NCI-H345 (cell line): ENCODE measurements around the gene IGF2R.
"Not testable (repeated sequence)": the region's sequence is repeated elsewhere in the genome, so short reads cannot be mapped to it uniquely, and the experiment has no call there.

Experiments used
- DNase-seq: peaks from one replicate; lab custom pipeline; 2025; lab: John Stamatoyannopoulos, UW

Gene IGF2R

DNA sequence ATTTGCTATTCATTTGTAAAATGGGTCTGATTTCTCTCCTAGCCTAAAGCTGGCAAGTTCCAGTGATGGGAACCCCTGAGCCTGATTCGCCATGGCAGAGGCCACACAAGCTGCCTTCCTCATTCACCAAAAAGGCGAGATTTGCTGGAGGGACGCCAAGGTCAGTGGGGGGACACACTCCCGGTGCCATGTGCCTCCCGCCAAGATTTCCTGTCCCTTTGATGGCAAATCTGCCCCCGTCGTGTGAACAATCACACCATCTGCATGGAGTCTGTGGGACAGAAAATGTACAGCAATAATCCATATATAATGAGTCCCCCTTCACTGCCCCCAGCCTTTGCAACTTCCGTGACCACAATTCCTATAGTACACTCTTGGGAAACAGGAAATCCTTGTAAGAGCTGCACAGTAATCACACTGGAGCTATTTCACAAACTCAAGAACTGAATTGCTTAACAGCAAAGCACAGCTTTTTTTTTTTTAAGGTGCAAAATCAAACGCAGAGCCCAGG, 15.7 kb upstream of the IGF2R start:
- no peak for DNase-seq

DNA sequence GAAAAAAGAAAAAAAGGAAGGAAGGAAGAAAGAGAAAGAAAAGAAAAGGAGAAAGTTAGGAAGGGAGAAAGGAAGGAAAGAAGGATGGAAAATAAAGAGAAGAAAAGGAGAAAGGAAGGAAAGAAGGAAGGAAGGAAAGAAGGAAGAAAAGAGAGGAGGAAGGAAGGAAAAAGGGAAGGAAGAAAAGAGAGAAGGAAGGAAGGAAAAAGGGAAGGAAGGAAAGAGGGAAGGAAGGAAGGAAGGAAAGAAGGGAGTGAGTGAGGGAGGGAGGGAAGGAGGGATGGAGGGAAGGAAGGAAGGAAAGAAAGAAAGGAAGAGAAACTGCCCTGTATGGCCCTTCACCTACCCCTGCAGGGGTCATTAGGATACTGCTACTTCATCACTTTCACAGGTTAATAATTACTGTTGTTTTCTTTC, 12.9 kb upstream of the IGF2R start:
- no peak for DNase-seq

DNA sequence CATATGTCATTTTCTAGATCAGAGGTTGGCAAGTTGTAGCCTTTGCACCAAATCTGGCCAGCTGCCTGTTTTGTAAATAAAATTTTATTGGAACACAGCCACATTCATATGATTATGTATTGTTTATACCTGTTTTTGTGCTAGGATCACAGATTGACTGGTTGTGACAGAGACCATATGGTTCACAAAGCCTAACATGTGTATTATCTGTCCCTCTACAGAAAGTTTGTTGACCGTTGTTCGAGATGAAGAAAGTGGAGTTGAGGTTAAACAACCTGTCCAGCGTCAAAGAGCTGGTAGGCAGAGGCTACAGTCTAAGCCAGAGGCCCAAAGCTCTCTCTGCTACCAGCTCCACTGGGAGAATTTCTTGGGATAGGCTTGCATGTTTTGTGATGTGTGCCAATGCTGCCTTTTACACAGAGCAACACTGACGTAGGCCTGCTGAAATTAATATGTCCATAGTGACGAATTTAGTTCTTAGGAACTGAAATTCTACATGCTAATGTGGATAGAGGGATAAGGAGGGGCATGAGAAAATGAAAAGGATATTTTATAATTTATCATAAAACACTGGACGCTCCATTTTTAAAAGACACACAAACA, 11.7 kb upstream of the IGF2R start:
- DNase-seq: no peak

DNA sequence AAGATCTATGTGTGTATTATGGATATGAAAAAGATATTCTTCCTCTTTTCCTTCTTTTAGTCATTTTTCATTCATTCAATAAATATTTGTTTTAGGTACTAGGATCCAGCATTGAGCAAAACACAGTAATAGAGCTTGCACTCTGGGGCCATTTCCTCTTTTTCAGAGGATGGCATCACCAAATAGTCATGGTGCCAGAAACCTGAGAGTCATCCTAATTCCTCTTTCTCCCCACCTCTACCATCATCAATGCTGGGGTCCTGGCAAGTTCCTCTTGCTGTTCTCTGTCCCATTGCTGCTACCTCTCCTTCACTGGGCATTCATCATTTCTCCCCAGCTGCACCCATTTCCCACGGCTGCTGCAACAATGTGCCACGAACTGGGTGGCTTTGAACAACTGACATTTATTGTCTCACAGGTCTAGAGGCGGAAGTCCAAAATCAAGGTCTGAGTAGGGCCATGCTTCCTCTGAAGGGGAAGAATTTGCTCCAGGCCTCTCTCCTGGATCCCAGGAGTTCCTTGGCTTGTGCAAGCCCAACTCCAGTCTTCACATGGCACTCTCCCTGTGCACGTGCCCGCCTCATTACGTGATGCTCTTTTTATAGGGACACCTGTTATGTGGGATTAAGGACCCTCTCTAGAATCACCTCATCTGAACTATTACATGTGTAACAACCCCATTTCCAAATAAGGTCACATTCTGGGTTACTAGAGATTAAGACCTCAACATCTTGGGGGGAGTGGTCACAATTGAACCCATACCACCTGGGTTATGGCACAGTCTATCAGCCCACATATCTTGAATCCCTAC, 9.5 kb upstream of the IGF2R start:
- no peak for DNase-seq

DNA sequence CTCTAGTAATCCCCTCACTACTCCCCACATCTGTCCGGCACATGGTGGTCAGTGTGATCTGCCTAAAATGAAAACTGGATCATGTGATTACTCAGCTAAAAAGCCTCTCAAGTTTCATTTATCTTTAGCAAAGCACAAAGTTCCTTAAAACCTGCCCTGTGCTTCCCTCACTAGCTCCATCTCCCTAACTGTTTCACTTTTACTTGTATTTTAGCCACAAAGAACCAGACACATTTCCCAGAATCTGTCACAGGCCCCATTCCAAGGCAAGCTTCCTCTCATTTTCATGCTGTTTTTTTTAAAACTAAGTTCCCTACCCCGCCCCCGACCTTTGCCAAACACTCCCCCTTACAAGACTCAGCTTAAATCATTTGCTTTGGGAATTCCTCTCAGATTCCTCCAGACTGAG, 8.9 kb upstream of the IGF2R start:
- no peak for DNase-seq

DNA sequence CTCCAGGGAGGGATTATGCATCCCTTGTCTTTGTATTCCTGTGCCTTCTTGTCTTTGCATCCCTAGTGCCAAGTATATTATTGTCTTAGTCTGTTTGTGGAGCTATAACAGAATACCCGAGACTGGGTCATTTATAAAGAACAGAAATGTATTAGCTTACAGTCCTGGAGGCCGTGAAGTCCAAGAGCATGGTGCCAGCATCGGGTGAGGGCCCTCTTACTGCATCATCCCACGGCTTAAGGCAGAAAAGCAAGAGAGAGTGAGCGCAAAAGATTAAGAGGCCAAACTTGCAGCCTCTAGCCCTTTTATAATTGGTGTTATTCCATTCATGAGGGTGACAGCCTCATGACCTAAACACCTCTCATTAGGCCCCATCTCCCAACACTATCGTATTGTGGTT, 8.4 kb upstream of the IGF2R start:
- DNase-seq: no peak

DNA sequence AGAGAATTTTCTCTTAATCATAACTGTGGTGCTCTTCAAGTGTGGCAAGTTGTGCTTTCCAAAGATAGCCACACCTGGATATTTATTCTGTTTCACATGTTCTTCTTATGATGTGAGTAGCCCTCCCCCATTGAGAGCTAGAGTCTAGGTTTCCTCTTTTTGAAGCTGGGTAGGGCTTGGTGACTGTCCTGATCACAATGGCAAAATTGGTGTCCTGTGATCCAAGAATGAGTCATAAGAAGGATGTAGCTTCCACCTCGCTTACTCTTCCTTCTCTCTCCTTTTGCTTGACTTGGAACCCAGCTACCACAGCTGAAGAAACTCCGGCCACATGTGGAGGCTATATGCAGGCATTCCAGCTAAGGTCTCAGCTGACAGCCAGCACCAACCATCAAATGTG, 7.4 kb upstream of the IGF2R start:
- DNase-seq: no peak

DNA sequence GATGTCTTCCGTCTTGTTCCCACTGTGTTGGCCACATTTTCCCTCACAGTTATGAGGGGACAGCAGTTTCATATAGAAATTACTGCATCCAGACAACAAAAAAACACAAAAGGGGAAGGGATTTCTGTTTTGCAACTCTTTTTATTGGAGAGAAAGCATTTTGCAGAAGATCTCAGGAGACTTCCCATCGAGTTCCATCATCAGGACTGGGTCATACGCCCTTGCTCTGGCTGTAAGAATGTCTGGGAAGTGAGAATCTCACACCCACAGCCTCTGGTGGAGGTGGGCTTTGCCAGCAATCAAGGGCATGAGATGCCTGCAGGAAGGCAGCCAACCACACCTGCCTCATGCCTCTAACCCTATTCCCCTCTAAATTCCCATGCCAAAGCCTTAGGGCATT, 5.8 kb upstream of the IGF2R start:
- DNase-seq: no peak

DNA sequence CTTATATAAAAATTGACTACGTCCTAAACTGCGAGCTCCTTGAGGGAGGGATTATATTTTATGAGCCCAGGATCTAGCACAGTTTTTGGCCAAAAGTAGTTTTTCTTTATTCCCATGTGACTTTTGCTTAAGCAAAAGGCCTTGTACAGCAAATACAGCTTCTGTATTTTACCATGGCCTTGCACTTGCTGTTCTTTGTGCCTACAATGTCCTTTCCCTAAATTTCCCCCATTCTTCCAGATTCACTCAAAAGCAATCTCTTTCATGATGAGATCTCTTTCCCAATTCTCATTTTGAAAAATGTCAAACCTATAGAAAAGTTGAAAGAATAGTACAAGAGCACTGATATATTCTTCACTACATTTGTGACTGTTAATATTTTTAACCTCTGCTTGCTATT, 4.8 kb upstream of the IGF2R start:
- DNase-seq: no peak

DNA sequence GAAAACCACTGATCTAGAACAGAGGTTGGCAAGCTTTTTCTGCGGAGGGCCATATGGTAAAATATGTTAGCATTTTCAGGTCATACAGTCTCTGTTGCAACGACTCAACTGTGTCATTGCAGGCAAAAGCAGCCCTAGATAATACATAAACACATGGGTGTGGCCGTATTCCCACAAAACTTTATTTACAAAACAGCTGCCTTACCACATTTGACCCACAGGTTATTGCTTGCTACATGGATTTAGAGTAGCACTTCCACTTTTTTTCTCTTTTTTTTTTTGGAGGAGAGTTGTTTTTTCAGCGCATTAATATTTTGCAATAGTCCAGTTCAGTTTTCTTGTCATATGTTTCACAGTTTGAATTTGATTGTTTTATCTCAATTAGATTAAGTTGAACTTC, 2.5 kb upstream of the IGF2R start:
- no peak for DNase-seq

DNA sequence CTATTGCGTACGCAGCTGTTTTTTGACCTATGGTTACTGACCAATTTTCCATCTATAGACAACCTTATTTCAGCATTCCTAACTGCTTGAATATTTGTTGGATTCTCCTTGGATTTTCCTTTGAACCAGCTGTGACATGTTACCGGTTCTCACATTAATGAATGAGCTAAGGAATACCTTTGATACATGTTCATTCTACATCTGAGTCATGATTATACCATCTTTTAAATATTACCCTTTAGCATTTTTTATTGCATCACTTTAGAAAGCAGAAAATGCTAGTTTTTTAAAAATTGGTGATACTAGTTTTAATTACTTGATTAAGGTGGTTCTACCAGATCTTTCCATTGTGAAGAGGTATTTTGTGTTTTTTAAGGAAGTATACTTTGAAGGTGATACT, 1.9 kb upstream of the IGF2R start:
- DNase-seq: no peak

DNA sequence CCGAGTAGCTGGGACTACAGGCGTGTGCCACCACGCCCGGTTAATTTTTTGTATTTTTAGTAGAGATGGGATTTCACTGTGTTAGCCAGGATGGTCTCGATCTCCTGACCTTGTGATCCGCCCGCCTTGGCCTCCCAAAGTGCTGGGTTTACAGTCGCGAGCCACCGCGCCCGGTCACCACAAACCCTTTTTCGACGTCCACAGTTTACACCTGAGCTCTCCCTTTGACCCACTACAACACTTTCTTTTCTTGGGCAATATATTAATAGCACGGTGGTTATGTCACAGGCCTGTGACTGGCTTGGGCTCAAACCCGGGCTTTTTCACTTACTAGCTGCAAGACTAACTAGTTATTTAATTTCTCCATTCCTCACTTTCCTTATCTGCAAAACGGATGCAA, 1.3 kb upstream of the IGF2R start:
- not testable (repeated sequence) for DNase-seq

DNA sequence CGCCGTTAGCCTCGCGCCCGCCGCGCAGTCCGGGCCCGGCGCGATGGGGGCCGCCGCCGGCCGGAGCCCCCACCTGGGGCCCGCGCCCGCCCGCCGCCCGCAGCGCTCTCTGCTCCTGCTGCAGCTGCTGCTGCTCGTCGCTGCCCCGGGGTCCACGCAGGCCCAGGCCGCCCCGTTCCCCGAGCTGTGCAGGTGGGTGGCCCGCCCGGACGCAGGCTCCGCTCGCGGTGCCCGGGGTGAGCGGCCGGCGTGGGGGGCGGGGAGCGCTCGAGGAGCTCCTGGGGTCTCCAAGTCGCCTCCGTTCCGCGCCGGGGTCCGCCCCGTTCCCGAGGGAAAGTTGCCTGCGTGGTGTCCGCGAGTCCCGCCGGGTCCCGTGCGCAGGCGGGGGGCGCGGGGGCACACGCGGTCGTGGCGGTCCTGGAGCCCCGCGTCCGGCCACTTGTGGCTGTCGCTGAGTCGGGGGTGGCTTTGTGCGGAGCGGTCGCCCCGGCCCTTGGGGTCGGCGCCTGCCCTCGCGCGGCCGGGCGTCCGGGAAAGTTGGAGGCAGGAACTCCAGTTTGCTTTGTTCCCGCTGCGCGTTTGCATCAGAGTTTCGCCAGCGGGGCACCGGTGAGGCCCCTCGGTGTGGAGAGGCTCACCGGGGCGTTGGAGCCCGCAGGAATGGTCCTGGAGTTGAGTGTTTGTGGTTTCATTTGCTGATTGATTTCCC, 476 bp downstream of the IGF2R start:
- DNase-seq: no peak

DNA sequence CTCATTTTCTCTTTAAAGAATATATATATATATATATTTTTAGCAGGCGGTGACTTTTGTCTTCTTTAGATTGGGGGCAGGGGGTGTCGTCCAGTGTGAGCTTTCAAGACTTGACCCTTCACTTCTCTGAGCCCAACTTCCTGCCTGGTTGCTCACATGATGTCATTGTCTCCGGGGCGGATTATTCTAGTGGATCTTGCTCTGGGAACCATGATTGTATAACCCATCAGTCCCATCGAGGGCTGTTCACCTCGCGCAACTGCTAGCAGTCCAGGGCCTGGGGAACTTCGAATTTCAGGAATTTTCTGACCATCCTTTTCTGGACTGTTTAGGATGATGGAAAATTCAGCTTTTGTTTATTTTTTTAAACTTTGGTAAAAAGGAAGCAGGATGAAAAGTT, 1.0 kb downstream of the IGF2R start:
- DNase-seq: peak; percentile 34

DNA sequence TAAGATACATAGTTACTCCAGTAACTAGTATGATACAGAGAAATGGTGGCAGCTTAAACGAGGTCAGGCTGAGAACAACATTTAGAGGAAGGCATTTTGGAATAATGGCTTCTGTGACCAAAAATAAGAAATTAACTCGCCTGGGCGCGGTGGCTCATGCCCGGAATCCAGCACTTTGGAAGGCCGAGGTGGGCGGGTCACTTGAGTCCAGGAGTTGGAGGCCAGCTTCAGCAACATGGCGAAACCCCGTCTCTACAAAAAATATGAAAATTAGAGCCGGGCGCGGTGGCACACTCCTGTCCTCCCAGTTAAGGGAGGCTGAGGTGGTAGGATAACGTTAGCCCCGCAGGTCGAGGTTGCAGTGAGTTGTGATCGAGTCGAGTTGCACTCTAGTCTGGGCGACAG, 1.8 kb downstream of the IGF2R start:
- DNase-seq: no peak

DNA sequence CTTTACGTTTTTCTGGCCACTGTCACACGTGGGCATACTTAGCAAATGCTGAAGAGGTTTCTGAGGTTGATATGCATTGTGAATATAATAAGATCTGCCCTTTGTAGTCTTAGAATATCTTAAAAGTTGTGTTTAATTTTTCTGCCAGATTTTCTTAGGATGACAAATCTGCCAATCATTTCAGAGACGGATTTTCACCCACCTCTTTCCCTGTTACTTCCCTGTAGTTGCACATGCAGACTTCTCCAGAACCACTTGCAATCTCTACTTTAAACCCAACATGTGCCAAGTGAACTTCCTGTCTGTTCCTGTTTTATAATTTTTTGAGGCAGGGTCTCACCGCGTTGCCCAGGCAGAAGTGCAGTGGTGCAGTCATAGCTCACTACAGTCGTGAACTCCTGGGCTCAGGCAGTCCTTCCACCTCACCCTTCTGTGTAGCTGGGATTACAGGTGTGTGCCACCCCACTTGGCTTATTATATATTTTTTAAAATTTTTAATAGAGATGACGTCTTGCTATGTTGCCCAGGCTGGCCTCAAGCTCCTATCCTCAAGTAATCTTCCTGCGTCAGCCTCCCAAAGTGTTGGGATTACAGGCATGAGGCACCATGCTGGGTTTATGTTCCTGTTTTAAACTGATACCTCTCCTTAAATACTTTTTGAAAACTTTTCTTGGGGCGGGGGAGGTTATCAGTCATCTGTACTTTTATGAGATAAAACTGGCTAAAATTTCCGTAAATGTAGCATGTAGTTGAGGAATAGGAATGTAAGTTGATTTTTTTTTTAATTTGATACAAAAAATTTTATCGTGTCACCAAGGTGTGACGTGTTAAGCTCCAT, 2.7 kb downstream of the IGF2R start:
- DNase-seq: no peak

DNA sequence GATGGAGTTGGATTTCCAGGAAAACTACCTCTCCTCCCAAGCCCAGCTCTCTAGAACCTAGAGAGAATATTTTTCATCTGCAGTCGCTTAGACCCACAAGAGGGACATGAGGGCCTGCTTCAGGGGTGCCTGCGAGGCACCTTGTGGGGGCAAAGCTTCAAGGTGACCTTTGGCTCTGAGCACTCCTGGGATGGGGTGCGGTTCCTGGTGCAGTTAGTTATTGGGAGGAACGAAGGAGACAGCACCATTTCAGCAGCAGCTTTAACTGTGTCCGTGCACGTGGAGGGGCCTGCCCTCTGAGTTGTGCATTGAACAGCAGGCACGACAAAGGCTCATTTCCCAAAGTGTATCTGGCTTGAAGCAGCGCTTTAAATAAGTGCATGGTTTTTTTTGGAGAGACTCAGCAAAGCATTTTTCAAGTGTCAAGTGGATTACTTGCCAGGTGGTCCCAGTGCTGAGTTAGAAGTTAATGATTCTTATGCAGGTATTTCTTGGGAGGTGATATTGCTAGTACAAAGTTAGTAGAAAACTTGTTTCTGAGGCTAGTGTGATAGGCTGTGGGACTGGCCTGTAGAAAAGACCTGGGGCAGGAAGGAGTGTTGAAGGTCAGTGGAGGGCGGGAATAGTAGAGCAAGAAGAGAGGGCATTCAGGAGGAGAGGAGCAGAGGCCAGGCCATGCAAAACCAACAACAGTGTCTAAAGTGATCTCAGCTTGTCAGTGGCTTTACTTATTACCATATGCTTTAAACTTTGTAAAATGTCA, 3.8 kb downstream of the IGF2R start:
- DNase-seq: no peak

DNA sequence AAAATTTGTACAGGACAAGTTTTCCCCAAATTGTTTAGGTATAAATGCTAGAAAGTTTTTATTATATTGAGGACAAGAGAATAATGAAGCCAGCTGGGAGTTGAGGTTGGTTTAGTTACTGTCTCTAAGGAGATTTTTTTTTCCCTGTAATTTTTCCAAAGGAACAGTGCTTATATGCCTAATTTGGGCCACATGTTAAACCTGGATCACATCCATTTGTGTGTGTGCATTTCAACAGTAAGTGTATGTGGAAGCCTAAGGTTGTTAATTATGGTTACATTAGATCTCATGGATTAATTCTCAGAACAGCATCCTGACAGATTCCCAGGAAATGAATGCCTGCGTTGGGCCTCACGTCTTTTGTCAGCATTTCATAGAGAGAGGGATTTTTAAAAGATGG, 4.5 kb downstream of the IGF2R start:
- DNase-seq: no peak

DNA sequence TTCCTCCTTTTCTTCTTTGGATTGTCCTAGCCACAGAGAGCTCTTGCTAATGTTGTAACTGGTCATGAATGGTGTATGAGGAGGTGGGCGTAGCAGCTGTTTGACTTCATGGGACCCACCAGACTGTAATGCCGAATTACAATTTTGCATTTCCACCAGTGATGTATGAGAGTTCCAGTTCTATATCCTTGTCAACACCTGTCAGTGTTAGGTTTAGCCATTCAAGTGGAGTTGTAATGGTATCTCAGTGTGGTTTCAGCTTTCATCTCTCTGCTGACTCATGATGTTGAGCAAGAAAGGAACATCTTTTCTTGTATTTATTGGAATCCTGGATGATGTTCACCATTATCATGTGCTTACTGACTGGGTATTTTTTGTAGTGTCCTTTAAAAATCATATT, 5.1 kb downstream of the IGF2R start:
- DNase-seq: peak; percentile 25

DNA sequence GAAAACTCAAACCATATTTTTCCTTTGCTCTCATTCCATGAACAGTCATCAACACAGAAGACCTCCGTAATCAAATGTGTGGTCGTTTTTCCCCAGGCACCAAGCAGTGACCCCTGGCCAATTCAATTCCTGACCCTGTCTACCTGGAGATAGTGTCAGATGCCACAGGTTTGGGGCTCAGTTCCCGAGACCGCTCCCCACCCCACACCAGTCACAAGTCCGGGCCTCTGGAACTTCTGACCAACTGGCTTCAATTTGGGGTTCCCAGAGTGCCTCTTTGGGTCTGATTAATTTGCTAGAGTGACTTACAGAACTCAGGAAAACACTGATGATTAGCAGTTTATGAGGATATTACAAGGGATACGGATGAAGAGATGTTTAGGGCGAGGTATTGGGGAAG, 6.0 kb downstream of the IGF2R start:
- DNase-seq: no peak

DNA sequence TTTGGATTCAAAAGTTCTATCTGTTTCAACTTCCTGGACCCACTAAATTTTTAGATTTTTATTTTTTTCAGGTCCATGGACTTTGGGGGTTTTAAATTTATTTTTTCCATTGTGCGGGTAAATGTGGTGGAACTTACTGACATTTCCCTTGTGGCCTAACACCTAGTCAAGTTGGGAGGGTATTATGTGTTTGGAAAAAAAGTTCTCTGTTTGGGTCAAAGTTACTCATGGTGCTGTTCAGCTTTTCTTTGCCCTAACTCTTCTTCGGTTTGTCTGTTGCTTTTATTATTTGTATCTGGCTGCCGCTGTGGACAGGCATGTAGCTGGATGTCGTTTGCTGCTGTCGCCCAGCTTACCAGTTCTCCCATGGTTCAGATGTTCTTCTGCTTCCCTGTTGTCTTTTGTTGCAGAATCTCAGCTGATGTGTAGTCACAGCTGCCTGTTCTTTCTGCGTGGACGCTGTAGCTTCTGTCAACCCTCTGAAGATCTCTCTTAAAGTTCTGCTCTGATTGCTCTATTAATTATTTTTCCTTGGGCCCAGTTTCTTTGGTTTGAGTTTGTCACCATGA, 7.9 kb downstream of the IGF2R start:
- DNase-seq: no peak
